A549 (cell line): ENCODE results near the gene FOSL1. TPM values are rescaled to one million over a fixed set of nuclear protein-coding genes. Genes with fewer than 3 reads are reported as not detected.
A peak's percentile ranks its signal among the peaks of the same experiment; 100 is the strongest.

Source experiments
- BHLHE40 ChIP-seq: IDR thresholded peaks from 2 replicates; pipeline ENCODE4 v1.6.1; 2012; ENCODE audit warnings: low read depth, low read length, inconsistent platforms
- CBX2 ChIP-seq: fragments of 200-600 bp; sonication (generic); IDR thresholded peaks from 2 replicates; pipeline ENCODE4 v1.6.1; 2016; ENCODE audit warnings: low read depth, mild to moderate bottlenecking, borderline replicate concordance
- CEBPB ChIP-seq, 2 experiments: fragments of >200 bp in 1 of 2; sonication (Bioruptor Twin) in 1 of 2; formaldehyde crosslinking in 1 of 2; IDR thresholded peaks; 2 replicates each; pipeline ENCODE4 v1.6.1; 2012 to 2016
- CHD2 ChIP-seq: fragments of 150-350 bp; IDR thresholded peaks from 2 replicates; pipeline ENCODE4 v1.6.1; 2014; ENCODE audit warnings: low read length; ENCODE audit not compliant: partially characterized antibody
- CHD4 ChIP-seq: fragments of 200-600 bp; sonication (generic); IDR thresholded peaks from 2 replicates; pipeline ENCODE4 v1.6.1; 2016; ENCODE audit warnings: antibody characterized with exemption, mild to moderate bottlenecking, borderline replicate concordance
- EHMT2 ChIP-seq: fragments of 200-600 bp; sonication (generic); IDR thresholded peaks from 2 replicates; pipeline ENCODE4 v1.6.1; 2016; ENCODE audit warnings: antibody characterized with exemption, low read depth, mild to moderate bottlenecking, moderate library complexity
- EP300 ChIP-seq, 2 experiments: fragments of >200 bp; sonication (Bioruptor Twin); formaldehyde crosslinking; IDR thresholded peaks; 2 replicates in 1 of 2; 3 replicates in 1 of 2; pipeline ENCODE4 v1.6.1; 2016 to 2017
- ESRRA ChIP-seq: fragments of 150-350 bp; IDR thresholded peaks from 2 replicates; pipeline ENCODE4 v1.6.1; 2014; ENCODE audit warnings: mild to moderate bottlenecking, low read length, borderline replicate concordance
- HDAC2 ChIP-seq: fragments of 200-600 bp; sonication (generic); IDR thresholded peaks from 2 replicates; pipeline ENCODE4 v1.6.1; 2016
- HOXB13 ChIP-seq: fragments of 250-450 bp; sonication (Bioruptor Pico); IDR thresholded peaks from 2 replicates; pipeline ENCODE4 v1.5.0; 2020; ENCODE audit warnings: low read depth, mild to moderate bottlenecking, moderate library complexity
- JUN ChIP-seq, 2 experiments: fragments of >200 bp; sonication (Bioruptor Twin); formaldehyde crosslinking; IDR thresholded peaks; 2 replicates in 1 of 2; 3 replicates in 1 of 2; pipeline ENCODE4 v1.6.1; 2016 to 2017
- JUNB ChIP-seq: fragments of >200 bp; sonication (Bioruptor Twin); formaldehyde crosslinking; IDR thresholded peaks from 2 replicates; pipeline ENCODE4 v1.6.1; 2016
- KDM1A ChIP-seq: fragments of 200-600 bp; sonication (generic); IDR thresholded peaks from 2 replicates; pipeline ENCODE4 v1.6.1; 2016; ENCODE audit warnings: low read depth, mild to moderate bottlenecking
- KDM5A ChIP-seq: fragments of 200-600 bp; sonication (generic); IDR thresholded peaks from 2 replicates; pipeline ENCODE4 v1.6.1; 2016; ENCODE audit warnings: antibody characterized with exemption, mild to moderate bottlenecking
- MAFK ChIP-seq: fragments of 450-650 bp; IDR thresholded peaks from 2 replicates; pipeline ENCODE4 v1.6.1; 2014; ENCODE audit not compliant: partially characterized antibody
- MYC ChIP-seq: IDR thresholded peaks from 2 replicates; pipeline ENCODE4 v1.6.1; 2012; ENCODE audit warnings: mild to moderate bottlenecking, inconsistent platforms, low read length, improper control_type of control experiment, borderline replicate concordance
- NFE2L2 ChIP-seq: fragments of 150-350 bp; conservative IDR thresholded peaks from 2 replicates; pipeline ENCODE4 v1.6.1; 2014; ENCODE audit warnings: low read length
- NR3C1 ChIP-seq: fragments of >200 bp; sonication (Bioruptor Twin); formaldehyde crosslinking; IDR thresholded peaks from 3 replicates; pipeline ENCODE4 v1.6.1; 2017
- PHF8 ChIP-seq: fragments of 200-600 bp; sonication (generic); IDR thresholded peaks from 2 replicates; pipeline ENCODE4 v1.6.1; 2016; ENCODE audit warnings: low read depth, mild to moderate bottlenecking, antibody characterized with exemption, moderate library complexity, borderline replicate concordance
- POLR2AphosphoS2 ChIP-seq: conservative IDR thresholded peaks from 2 replicates; pipeline ENCODE4 v1.6.1; 2012; ENCODE audit warnings: low read length, improper control_type of control experiment, inconsistent platforms
- RAD21 ChIP-seq, 2 experiments: fragments of >200 bp in 1 of 2; sonication (Bioruptor Twin) in 1 of 2; formaldehyde crosslinking in 1 of 2; IDR thresholded peaks in 1 of 2; conservative IDR thresholded peaks in 1 of 2; 2 replicates in 1 of 2; 3 replicates in 1 of 2; pipeline ENCODE4 v1.6.1; 2012 to 2018; ENCODE audit warnings: inconsistent platforms in 1 of 2
- RARB ChIP-seq: fragments of 250-450 bp; sonication (Bioruptor Pico); IDR thresholded peaks from 2 replicates; pipeline ENCODE4 v1.8.0; 2021; ENCODE audit warnings: mild to moderate bottlenecking, moderate library complexity
- RFX5 ChIP-seq: fragments of 450-650 bp; IDR thresholded peaks from 2 replicates; pipeline ENCODE4 v1.7.1; 2014; ENCODE audit warnings: antibody characterized with exemption, mild to moderate bottlenecking, moderate library complexity
- TFCP2L1 ChIP-seq: fragments of 250-450 bp; sonication (Bioruptor Pico); IDR thresholded peaks from 2 replicates; pipeline ENCODE4 v1.5.0; 2021; ENCODE audit warnings: mild to moderate bottlenecking
- ZC3H11A ChIP-seq: fragments of 450-650 bp; IDR thresholded peaks from 2 replicates; pipeline ENCODE4 v1.6.1; 2014; ENCODE audit warnings: antibody characterized with exemption, mild to moderate bottlenecking
- ZNF302 ChIP-seq: fragments of 250-450 bp; sonication (Bioruptor Pico); IDR thresholded peaks from 2 replicates; pipeline ENCODE4 v1.9.0; 2021; ENCODE audit warnings: inconsistent platforms, mild to moderate bottlenecking, moderate library complexity
- ZSCAN20 ChIP-seq: fragments of 250-450 bp; sonication (Bioruptor Pico); IDR thresholded peaks from 2 replicates; pipeline ENCODE4 v1.8.0; 2022; ENCODE audit warnings: mild to moderate bottlenecking, moderate library complexity
- polyA plus RNA-seq, 4 experiments: library from polyadenylated mRNA; depleted of rRNA in 3 of 4; stranded (reverse); fragments of >200 nt; fragmentation: RNase III in 1 of 4; extraction: RNeasy Plus Mini Kit Qiagen cat#74134 plus additional on column Dnase treatment in 1 of 4; gene quantifications; 2 replicates in 3 of 4; 3 replicates in 1 of 4; pipeline ENCODE4 v1.2.3, GENCODE V29; 2011 to 2017
- TF ChIP-seq, protein P1 (sequence below): fragments of >200 bp; sonication (Bioruptor Twin); formaldehyde crosslinking; IDR thresholded peaks from 2 replicates; pipeline ENCODE4 v1.6.1; 2016
- TF ChIP-seq, protein P2 (sequence below): IDR thresholded peaks from 2 replicates; pipeline ENCODE4 v1.6.1; 2012
- TF ChIP-seq, protein P3 (sequence below): IDR thresholded peaks from 2 replicates; pipeline ENCODE4 v1.6.1; 2012
- TF ChIP-seq, protein P4 (sequence below): fragments of 450-650 bp; IDR thresholded peaks from 2 replicates; pipeline ENCODE4 v1.6.1; 2014; ENCODE audit warnings: antibody characterized with exemption

Gene FOSL1
- polyA plus RNA-seq, 2 of the 4 experiments (the other 2 are of a cell fraction), result 6.7 to 24.1 TPM

DNA sequence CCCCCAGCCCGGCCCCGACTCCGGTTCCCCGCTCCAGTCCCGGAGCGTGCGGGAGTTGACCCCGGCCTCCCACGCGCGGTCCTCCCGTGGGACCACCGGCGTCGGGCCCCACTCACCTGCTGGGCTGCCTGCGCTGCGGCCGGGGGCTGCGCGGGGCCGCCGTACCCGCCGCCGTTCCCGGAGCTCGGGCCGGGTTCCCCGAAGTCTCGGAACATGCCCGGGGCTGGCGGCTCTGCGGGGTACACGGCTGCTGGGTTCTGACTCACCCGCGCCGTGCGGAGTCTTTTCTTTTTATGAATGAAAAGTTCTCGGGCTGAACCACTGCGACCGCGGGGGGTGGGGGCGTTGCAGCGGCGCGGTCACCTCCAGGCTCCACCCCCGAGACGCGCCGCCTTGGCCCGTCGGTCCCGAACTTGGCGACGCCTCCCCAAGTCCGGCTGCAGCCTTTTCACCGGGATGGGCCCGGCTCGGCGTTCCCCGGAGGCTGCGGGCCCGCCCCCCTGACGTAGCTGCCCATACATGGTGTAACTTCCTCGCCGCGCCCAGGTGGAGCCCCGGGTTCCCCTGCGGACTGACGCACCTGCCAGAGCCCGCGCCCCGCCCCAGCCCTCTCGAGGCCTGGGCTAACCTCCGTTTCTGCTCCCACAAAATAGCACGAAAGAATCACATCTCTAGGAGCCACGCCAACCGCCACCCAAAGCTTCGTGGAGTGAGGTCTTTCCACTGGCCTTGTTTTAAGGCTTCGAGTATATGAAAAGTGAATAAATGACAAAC lies at the start of gene FOSL1 (continued):
- TF ChIP-seq RARB (CRISPR knock-in tag), result no peak
- TF ChIP-seq EHMT2, result no peak
- no peak for TF ChIP-seq JUNB
- TF ChIP-seq, protein P1, sequence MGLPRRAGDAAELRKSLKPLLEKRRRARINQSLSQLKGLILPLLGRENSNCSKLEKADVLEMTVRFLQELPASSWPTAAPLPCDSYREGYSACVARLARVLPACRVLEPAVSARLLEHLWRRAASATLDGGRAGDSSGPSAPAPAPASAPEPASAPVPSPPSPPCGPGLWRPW, result no peak
- no peak; a peak in 1 of 5 replicates for TF ChIP-seq RAD21 (conservative IDR thresholded peaks at IDR 0.05 in 1 of 2, IDR thresholded peaks at IDR 0.05 in 1 of 2)
- peak; percentile 78 for TF ChIP-seq PHF8
- TF ChIP-seq MAFK, result no peak
- no peak for TF ChIP-seq NR3C1
- no peak for TF ChIP-seq ZC3H11A
- TF ChIP-seq CHD2, result no peak
- no peak for TF ChIP-seq TFCP2L1
- TF ChIP-seq NFE2L2, result no peak
- TF ChIP-seq HDAC2, result no peak
- TF ChIP-seq CHD4, result no peak
- TF ChIP-seq, protein P2, sequence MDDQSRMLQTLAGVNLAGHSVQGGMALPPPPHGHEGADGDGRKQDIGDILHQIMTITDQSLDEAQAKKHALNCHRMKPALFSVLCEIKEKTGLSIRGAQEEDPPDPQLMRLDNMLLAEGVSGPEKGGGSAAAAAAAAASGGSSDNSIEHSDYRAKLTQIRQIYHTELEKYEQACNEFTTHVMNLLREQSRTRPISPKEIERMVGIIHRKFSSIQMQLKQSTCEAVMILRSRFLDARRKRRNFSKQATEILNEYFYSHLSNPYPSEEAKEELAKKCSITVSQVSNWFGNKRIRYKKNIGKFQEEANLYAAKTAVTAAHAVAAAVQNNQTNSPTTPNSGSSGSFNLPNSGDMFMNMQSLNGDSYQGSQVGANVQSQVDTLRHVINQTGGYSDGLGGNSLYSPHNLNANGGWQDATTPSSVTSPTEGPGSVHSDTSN, result peak; percentile 65; the same call in 1 of the 2 replicates
- TF ChIP-seq BHLHE40, result 0 out of 2 replicates have a peak, but pooled peaks have one; percentile 19
- no peak for TF ChIP-seq KDM1A
- no peak for TF ChIP-seq KDM5A
- no peak for TF ChIP-seq ZNF302 (CRISPR knock-in tag)
- no peak for TF ChIP-seq MYC
- peak; percentile 78; the same call in 1 of the 2 replicates for TF ChIP-seq ZSCAN20
- TF ChIP-seq EP300 (IDR thresholded peaks at IDR 0.05), result no peak
- TF ChIP-seq CEBPB (IDR thresholded peaks at IDR 0.05), result no peak
- no peak for TF ChIP-seq POLR2AphosphoS2
- TF ChIP-seq, protein P3, sequence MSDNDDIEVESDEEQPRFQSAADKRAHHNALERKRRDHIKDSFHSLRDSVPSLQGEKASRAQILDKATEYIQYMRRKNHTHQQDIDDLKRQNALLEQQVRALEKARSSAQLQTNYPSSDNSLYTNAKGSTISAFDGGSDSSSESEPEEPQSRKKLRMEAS, result peak; percentile 74
- no peak for TF ChIP-seq ESRRA
- peak; percentile 79 to 96; a peak in 4 of 5 replicates for TF ChIP-seq JUN (IDR thresholded peaks at IDR 0.05)
- TF ChIP-seq HOXB13 (CRISPR knock-in tag), result no peak
- no peak for TF ChIP-seq RFX5
- TF ChIP-seq CBX2, result no peak
- TF ChIP-seq, protein P4, sequence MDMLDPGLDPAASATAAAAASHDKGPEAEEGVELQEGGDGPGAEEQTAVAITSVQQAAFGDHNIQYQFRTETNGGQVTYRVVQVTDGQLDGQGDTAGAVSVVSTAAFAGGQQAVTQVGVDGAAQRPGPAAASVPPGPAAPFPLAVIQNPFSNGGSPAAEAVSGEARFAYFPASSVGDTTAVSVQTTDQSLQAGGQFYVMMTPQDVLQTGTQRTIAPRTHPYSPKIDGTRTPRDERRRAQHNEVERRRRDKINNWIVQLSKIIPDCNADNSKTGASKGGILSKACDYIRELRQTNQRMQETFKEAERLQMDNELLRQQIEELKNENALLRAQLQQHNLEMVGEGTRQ, result no peak
